ENCODE measurements around the gene KCNJ15. TPM values are rescaled to one million over a fixed set of nuclear protein-coding genes. Genes with fewer than 3 reads are reported as not detected.

The KCNJ15 gene
- total and polyA plus RNA-seq, 2 of the 8 experiments (the other 6 are each of a cell fraction or from before 2014, with no cell fraction given): under 0.01 TPM; not detected in 1

DNA sequence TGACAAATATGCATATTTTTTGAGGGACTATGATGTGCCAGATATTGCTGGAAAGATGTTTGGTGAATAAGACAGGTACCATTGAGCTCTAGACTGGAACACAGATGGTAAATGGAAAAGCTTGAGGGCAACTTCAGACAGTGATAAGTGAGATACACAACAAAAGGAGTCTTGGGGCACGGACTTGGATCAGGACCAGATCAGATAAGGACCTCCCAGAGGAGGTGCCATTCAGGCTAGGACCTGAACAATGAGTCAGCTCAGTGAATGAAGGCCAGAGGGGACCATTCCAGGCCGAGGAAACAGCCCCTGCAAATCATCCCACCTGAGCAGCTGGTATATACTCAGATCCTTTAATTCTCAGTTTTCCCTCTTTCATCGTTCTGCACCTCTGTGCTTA, 1.8 kb upstream of the KCNJ15 start (continued):
- TF ChIP-seq, protein P1, sequence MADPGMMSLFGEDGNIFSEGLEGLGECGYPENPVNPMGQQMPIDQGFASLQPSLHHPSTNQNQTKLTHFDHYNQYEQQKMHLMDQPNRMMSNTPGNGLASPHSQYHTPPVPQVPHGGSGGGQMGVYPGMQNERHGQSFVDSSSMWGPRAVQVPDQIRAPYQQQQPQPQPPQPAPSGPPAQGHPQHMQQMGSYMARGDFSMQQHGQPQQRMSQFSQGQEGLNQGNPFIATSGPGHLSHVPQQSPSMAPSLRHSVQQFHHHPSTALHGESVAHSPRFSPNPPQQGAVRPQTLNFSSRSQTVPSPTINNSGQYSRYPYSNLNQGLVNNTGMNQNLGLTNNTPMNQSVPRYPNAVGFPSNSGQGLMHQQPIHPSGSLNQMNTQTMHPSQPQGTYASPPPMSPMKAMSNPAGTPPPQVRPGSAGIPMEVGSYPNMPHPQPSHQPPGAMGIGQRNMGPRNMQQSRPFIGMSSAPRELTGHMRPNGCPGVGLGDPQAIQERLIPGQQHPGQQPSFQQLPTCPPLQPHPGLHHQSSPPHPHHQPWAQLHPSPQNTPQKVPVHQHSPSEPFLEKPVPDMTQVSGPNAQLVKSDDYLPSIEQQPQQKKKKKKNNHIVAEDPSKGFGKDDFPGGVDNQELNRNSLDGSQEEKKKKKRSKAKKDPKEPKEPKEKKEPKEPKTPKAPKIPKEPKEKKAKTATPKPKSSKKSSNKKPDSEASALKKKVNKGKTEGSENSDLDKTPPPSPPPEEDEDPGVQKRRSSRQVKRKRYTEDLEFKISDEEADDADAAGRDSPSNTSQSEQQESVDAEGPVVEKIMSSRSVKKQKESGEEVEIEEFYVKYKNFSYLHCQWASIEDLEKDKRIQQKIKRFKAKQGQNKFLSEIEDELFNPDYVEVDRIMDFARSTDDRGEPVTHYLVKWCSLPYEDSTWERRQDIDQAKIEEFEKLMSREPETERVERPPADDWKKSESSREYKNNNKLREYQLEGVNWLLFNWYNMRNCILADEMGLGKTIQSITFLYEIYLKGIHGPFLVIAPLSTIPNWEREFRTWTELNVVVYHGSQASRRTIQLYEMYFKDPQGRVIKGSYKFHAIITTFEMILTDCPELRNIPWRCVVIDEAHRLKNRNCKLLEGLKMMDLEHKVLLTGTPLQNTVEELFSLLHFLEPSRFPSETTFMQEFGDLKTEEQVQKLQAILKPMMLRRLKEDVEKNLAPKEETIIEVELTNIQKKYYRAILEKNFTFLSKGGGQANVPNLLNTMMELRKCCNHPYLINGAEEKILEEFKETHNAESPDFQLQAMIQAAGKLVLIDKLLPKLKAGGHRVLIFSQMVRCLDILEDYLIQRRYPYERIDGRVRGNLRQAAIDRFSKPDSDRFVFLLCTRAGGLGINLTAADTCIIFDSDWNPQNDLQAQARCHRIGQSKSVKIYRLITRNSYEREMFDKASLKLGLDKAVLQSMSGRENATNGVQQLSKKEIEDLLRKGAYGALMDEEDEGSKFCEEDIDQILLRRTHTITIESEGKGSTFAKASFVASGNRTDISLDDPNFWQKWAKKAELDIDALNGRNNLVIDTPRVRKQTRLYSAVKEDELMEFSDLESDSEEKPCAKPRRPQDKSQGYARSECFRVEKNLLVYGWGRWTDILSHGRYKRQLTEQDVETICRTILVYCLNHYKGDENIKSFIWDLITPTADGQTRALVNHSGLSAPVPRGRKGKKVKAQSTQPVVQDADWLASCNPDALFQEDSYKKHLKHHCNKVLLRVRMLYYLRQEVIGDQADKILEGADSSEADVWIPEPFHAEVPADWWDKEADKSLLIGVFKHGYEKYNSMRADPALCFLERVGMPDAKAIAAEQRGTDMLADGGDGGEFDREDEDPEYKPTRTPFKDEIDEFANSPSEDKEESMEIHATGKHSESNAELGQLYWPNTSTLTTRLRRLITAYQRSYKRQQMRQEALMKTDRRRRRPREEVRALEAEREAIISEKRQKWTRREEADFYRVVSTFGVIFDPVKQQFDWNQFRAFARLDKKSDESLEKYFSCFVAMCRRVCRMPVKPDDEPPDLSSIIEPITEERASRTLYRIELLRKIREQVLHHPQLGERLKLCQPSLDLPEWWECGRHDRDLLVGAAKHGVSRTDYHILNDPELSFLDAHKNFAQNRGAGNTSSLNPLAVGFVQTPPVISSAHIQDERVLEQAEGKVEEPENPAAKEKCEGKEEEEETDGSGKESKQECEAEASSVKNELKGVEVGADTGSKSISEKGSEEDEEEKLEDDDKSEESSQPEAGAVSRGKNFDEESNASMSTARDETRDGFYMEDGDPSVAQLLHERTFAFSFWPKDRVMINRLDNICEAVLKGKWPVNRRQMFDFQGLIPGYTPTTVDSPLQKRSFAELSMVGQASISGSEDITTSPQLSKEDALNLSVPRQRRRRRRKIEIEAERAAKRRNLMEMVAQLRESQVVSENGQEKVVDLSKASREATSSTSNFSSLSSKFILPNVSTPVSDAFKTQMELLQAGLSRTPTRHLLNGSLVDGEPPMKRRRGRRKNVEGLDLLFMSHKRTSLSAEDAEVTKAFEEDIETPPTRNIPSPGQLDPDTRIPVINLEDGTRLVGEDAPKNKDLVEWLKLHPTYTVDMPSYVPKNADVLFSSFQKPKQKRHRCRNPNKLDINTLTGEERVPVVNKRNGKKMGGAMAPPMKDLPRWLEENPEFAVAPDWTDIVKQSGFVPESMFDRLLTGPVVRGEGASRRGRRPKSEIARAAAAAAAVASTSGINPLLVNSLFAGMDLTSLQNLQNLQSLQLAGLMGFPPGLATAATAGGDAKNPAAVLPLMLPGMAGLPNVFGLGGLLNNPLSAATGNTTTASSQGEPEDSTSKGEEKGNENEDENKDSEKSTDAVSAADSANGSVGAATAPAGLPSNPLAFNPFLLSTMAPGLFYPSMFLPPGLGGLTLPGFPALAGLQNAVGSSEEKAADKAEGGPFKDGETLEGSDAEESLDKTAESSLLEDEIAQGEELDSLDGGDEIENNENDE (IDR thresholded peaks at IDR 0.05; ENCODE audit: insufficient replicate concordance, low read length): no peak
- TF ChIP-seq EGR1 (IDR thresholded peaks at IDR 0.05; ENCODE audit: borderline replicate concordance, low read depth, low read length) (no peak), SIRT6 (IDR thresholded peaks at IDR 0.05; ENCODE audit: low read length) (no peak), BCL11A (IDR thresholded peaks at IDR 0.05; ENCODE audit: low read depth in 2 of 2, low read length in 2 of 2) (no peak), TEAD4 (IDR thresholded peaks at IDR 0.05; ENCODE audit: low read depth, low read length) (no peak), CEBPB (IDR thresholded peaks at IDR 0.05; ENCODE audit: low read depth, low read length) (no peak), CTBP2 (IDR thresholded peaks at IDR 0.05; ENCODE audit: borderline replicate concordance, insufficient read depth, insufficient read length, low read length) (no peak), SRF (IDR thresholded peaks at IDR 0.05; ENCODE audit: low read depth, low read length) (no peak), ASH2L (IDR thresholded peaks at IDR 0.05; ENCODE audit: low read length) (no peak), CHD1 (IDR thresholded peaks at IDR 0.05; ENCODE audit: low read depth, low read length) (no peak)
- TF ChIP-seq, protein P2, sequence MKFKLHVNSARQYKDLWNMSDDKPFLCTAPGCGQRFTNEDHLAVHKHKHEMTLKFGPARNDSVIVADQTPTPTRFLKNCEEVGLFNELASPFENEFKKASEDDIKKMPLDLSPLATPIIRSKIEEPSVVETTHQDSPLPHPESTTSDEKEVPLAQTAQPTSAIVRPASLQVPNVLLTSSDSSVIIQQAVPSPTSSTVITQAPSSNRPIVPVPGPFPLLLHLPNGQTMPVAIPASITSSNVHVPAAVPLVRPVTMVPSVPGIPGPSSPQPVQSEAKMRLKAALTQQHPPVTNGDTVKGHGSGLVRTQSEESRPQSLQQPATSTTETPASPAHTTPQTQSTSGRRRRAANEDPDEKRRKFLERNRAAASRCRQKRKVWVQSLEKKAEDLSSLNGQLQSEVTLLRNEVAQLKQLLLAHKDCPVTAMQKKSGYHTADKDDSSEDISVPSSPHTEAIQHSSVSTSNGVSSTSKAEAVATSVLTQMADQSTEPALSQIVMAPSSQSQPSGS (IDR thresholded peaks at IDR 0.05; ENCODE audit: low read length): no peak

All from H1 (cell line).